ENCODE data around the gene TMEM225.

GRCh38 chr11:123851110-123851509 lies 34.4 kb downstream of the TMEM225 start:
- no peak for TF ChIP-seq CTCF (optimal IDR thresholded peaks at IDR 0.05 in 1 of 3, IDR thresholded peaks at IDR 0.05 in 1 of 3, conservative IDR thresholded peaks at IDR 0.05 in 1 of 3; ENCODE audit: extremely low read depth in 1 of 3, insufficient read depth in 2 of 3, low read length in 3 of 3)
- no peak for TF ChIP-seq EZH2 (IDR thresholded peaks at IDR 0.05; ENCODE audit: low read length)
